GM06990 (cell line): ENCODE measurements around the gene HELZ.
"Not testable (repeated sequence)": the region's sequence is repeated elsewhere in the genome, so short reads cannot be mapped to it uniquely, and the experiment has no call there.

ENCODE experiments used
- DNase-seq: peaks from one replicate; pipeline ENCODE4 v3.0.0-alpha.2; 2011; ENCODE audit not compliant: insufficient read length; ENCODE audit errors: extremely low read depth
- H3K27me3 ChIP-seq: replicated peaks from 2 replicates; pipeline ENCODE4 v1.6.0; 2011; ENCODE audit warnings: low read length; ENCODE audit not compliant: control insufficient read depth, insufficient read depth
- H3K36me3 ChIP-seq: 2 replicates; pipeline ENCODE4 v1.5.1; 2011; ENCODE audit warnings: low read length; ENCODE audit not compliant: control insufficient read depth, insufficient read depth
- H3K4me3 ChIP-seq: replicated peaks from 2 replicates; pipeline ENCODE4 v1.5.1; 2011; ENCODE audit warnings: low read depth, mild to moderate bottlenecking, control low read depth, low read length
- CTCF ChIP-seq: IDR thresholded peaks from 2 replicates; pipeline ENCODE4 v1.5.1; 2011; ENCODE audit warnings: low read length, control low read depth, mild to moderate bottlenecking, inconsistent platforms; ENCODE audit not compliant: insufficient read depth, poor library complexity, severe bottlenecking

The HELZ gene

GRCh38 chr17:67245073-67245693 is at the start of gene HELZ:
TSS of gene HELZ (minus strand) at chr17:67245196. CDS start at chr17:67218804, 26,392 bp downstream.
- Histone ChIP-seq H3K4me3 (peak within 1 kb of the TSS; percentile 95), H3K27me3 (no peaks in the 10 kb centered on the region), H3K36me3 (no peaks in the 10 kb centered on the region; the same call in 1 of the 2 replicates)
- TF ChIP-seq CTCF: no peak
- peak; percentile 82 for DNase-seq

- DNase-seq: peak; percentile 55
- TF ChIP-seq CTCF: peak; percentile 95
Measured at GRCh38 chr17:67293251-67294203, 48.5 kb upstream of the HELZ start.

GRCh38 chr17:67290711-67291291 is 45.8 kb upstream of the HELZ start:
- DNase-seq: no peak
- no peak for TF ChIP-seq CTCF
- Histone ChIP-seq H3K36me3 (no peaks in the 10 kb centered on the region), H3K4me3 (no peak overlapping the region), H3K27me3 (no peaks in the 10 kb centered on the region)

More at GRCh38 chr17:67293251-67294203, 48.5 kb upstream of the HELZ start:
- Histone ChIP-seq H3K36me3 (no peaks in the 10 kb centered on the region), H3K4me3 (peak overlapping the region; percentile 12; the same call in 1 of the 2 replicates), H3K27me3 (no peaks in the 10 kb centered on the region)

GRCh38 chr17:67290244-67290643 is 45.2 kb upstream of the HELZ start:
- no peak for DNase-seq
- Histone ChIP-seq H3K27me3 (no peaks in the 10 kb centered on the region), H3K36me3 (no peaks in the 10 kb centered on the region), H3K4me3 (no peak overlapping the region)
- TF ChIP-seq CTCF: no peak

- Histone ChIP-seq H3K36me3 (no peaks in the 10 kb centered on the region), H3K4me3 (no peak overlapping the region), H3K27me3 (no peaks in the 10 kb centered on the region)
- no peak for TF ChIP-seq CTCF
- no peak for DNase-seq
Measured at GRCh38 chr17:67289181-67289876, 44.3 kb upstream of the HELZ start.

GRCh38 chr17:67286826-67287225 is 41.8 kb upstream of the HELZ start:
- not testable (repeated sequence) for H3K4me3 ChIP-seq, H3K36me3 ChIP-seq, H3K27me3 ChIP-seq, DNase-seq
